SU-DHL-6 (cell line): ENCODE data around the gene DLX6.
"Not testable (repeated sequence)": the region's sequence is repeated elsewhere in the genome, so short reads cannot be mapped to it uniquely, and the experiment has no call there.

Source experiments
- H2AFZ ChIP-seq: fragments of 200-600 bp; sonication (generic); 2 replicates; pipeline ENCODE4 v1.6.1; 2014; ENCODE audit warnings: low read depth, mild to moderate bottlenecking, moderate library complexity, mixed read lengths, antibody characterized with exemption, low read length; ENCODE audit not compliant: severe bottlenecking
- H3F3A ChIP-seq: fragments of 200-600 bp; shearing (Covaris generic); 2 replicates; pipeline ENCODE4 v1.6.0; 2016; ENCODE audit warnings: antibody characterized with exemption, mild to moderate bottlenecking; ENCODE audit not compliant: insufficient read depth
- H3K27ac ChIP-seq: fragments of 200-600 bp; sonication (generic); 2 replicates; pipeline ENCODE4 v1.5.1; 2016; ENCODE audit warnings: low read depth, mild to moderate bottlenecking, low read length, moderate library complexity, mixed read lengths
- H3K27me3 ChIP-seq: fragments of 200-600 bp; sonication (generic), shearing (Covaris generic); 2 replicates; pipeline ENCODE4 v1.6.0; 2014; ENCODE audit warnings: mild to moderate bottlenecking, low read length
- H3K36me3 ChIP-seq: fragments of 200-600 bp; sonication (generic); 2 replicates; pipeline ENCODE4 v1.6.1; 2014; ENCODE audit warnings: mild to moderate bottlenecking, low read length, mixed read lengths
- H3K4me2 ChIP-seq: fragments of 300-600, 200-600 bp; shearing (Covaris generic), sonication (generic); 2 replicates; pipeline ENCODE4 v1.6.0; 2014; ENCODE audit warnings: low read length, low read depth, mild to moderate bottlenecking; ENCODE audit not compliant: poor library complexity, severe bottlenecking
- H3K4me3 ChIP-seq: fragments of 200-600 bp; sonication (generic); 2 replicates; pipeline ENCODE4 v1.5.1; 2014; ENCODE audit warnings: antibody characterized with exemption, low read length, mild to moderate bottlenecking, mixed read lengths; ENCODE audit not compliant: insufficient read depth, poor library complexity, severe bottlenecking
- H3K79me2 ChIP-seq: fragments of 200-600 bp; sonication (generic); 2 replicates; pipeline ENCODE4 v1.6.1; 2014; ENCODE audit warnings: mild to moderate bottlenecking, low read length, moderate library complexity; ENCODE audit not compliant: insufficient read depth
- H3K9ac ChIP-seq: fragments of 200-600 bp; sonication (generic); 2 replicates; pipeline ENCODE4 v1.7.0; 2014; ENCODE audit warnings: mild to moderate bottlenecking, low read length
- H3K9me2 ChIP-seq: fragments of 200-600 bp; sonication (generic); replicated peaks from 2 replicates; pipeline ENCODE4 v1.6.1; 2014; ENCODE audit warnings: low read length; ENCODE audit not compliant: insufficient read depth
- H3K9me3 ChIP-seq: fragments of 200-600 bp; sonication (generic); 2 replicates; pipeline ENCODE4 v1.6.1; 2014; ENCODE audit warnings: low read length, mixed read lengths; ENCODE audit not compliant: insufficient read depth
- H4K20me1 ChIP-seq: fragments of 200-600 bp; sonication (generic); 2 replicates; pipeline ENCODE4 v1.6.1; 2014; ENCODE audit warnings: low read depth, mild to moderate bottlenecking, antibody characterized with exemption, low read length, moderate library complexity, mixed read lengths
- CTCF ChIP-seq: fragments of 200-600 bp; sonication (generic); IDR thresholded peaks from one replicate; pipeline ENCODE4 v1.5.1; 2017; ENCODE audit warnings: antibody characterized with exemption, mild to moderate bottlenecking, low read length, moderate library complexity; ENCODE audit not compliant: insufficient read depth, poor library complexity, severe bottlenecking
- EZH2phosphoT487 ChIP-seq: fragments of 200-600 bp; sonication (generic), shearing (Covaris generic); conservative IDR thresholded peaks from 2 replicates; pipeline ENCODE4 v1.6.1; 2018; ENCODE audit warnings: mild to moderate bottlenecking, antibody characterized with exemption, low read length, moderate library complexity, mixed read lengths

Gene DLX6

GRCh38 chr7:97027427-97028234 lies 22.3 kb downstream of the DLX6 start:
- Histone ChIP-seq H2AFZ (peak overlapping the region; percentile 36), H3K4me3 (no peak overlapping the region), H3F3A (no peaks in the 10 kb centered on the region)

DNA sequence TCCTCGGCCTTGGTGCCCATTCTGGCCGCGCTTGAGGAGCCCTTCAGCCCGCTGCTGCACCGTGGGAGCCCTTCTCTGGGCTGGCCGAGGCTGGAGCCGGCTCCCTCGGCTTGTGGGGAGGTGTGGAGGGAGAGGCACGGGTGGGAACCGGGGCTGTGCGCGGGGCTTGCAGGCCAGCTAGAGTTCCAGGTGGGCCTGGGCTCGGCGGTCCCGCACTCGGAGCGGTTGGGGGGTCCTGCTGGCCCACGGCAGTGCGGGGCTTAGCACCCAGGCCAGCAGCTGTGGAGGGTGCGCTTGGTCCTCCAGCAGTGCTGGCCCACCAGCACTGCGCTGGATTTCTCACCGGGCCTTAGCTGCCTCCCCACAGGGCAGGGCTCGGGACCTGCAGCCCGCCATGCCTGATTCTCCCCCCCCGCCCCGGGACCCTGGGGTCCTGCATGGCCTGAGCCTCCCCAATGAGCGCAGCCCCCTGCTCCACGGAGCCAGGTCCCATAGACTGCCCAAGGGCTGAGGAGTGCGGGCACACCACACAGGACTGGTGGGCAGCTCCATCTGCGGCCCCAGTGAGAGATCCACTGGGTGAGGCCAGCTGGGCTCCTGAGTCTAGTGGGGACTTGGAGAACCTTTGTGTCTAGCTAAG lies 29.0 kb downstream of the DLX6 start:
- H3F3A ChIP-seq, H2AFZ ChIP-seq, H3K27me3 ChIP-seq, H3K79me2 ChIP-seq, H4K20me1 ChIP-seq, H3K27ac ChIP-seq, H3K9me2 ChIP-seq, H3K9me3 ChIP-seq, H3K9ac ChIP-seq, H3K4me3 ChIP-seq, H3K4me2 ChIP-seq, H3K36me3 ChIP-seq: not testable (repeated sequence)

More at GRCh38 chr7:97027427-97028234, 22.3 kb downstream of the DLX6 start:
- TF ChIP-seq EZH2phosphoT487 (no peak), CTCF (peak; percentile 71)
- Histone ChIP-seq H3K36me3 (no peaks in the 10 kb centered on the region), H3K79me2 (no peaks in the 10 kb centered on the region), H3K9ac (no peak overlapping the region), H3K27ac (no peak overlapping the region), H3K9me3 (no peaks in the 10 kb centered on the region), H3K27me3 (no peaks in the 10 kb centered on the region), H3K4me2 (peak overlapping the region; percentile 14), H3K9me2 (no peaks in the 10 kb centered on the region), H4K20me1 (no peaks in the 10 kb centered on the region)

DNA sequence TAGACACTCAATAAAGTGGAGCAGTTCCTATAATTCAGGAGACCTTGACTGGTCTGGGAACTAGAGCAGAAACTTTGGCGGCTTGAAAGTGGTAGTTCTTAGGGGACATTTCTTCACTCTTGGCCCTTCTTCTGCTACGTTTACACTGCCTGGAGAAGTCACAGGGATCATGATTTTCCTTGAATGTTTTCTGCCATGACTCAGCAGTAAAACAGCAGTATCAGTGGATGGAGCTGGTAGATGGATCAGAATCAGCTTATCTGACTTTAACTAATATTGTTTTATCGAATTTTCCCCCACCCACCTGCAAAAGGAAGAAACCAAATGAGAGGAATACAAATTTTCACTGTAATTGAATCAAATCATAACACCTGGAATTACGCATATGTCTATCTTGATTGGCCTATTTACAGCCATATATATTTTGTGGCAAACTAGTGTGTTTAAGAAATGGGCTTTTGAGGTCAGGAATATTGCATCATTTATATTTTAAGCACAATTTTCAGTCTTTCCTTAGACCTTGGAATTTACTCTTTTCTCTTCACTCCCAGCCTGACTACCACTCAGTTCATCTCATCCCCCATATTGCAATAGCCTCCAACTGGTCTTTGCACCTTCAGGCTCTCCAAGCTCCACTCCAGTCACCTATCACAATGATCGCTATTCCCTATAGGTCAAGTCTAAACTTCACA lies 34.2 kb downstream of the DLX6 start:
- Histone ChIP-seq H3K27ac (no peak overlapping the region), H3K9me2 (no peaks in the 10 kb centered on the region), H3K36me3 (no peaks in the 10 kb centered on the region), H4K20me1 (no peaks in the 10 kb centered on the region), H3K4me3 (no peak overlapping the region), H3K27me3 (0 out of 2 replicates have a peak, but pooled peaks cover 2% of the 10 kb centered on the region), H3K79me2 (no peaks in the 10 kb centered on the region), H3K4me2 (no peak overlapping the region), H3F3A (no peaks in the 10 kb centered on the region), H2AFZ (no peak overlapping the region), H3K9me3 (no peaks in the 10 kb centered on the region), H3K9ac (no peak overlapping the region)
- TF ChIP-seq CTCF, result no peak
- no peak for TF ChIP-seq EZH2phosphoT487
